HuH-7 (cell line): ENCODE measurements around the gene CRACDL.

Experiments
- DNase-seq: peaks from one replicate; pipeline ENCODE4 v3.0.0; 2011; ENCODE audit warnings: low spot score

CRACDL gene

GRCh38 chr2:98926601-98927000 is 9.4 kb downstream of the CRACDL start:
- no peak for DNase-seq

- no peak for DNase-seq
Measured at GRCh38 chr2:98924910-98925309, 11.1 kb downstream of the CRACDL start.

GRCh38 chr2:98924038-98924830 is 11.8 kb downstream of the CRACDL start:
- no peak for DNase-seq

- DNase-seq = no peak
Measured at GRCh38 chr2:98923244-98923940, 12.6 kb downstream of the CRACDL start.

- DNase-seq = no peak
Measured at GRCh38 chr2:98921062-98921461, 15.0 kb downstream of the CRACDL start.

GRCh38 chr2:98917031-98917471 is 19.0 kb downstream of the CRACDL start:
- DNase-seq = no peak

- DNase-seq = no peak
Measured at GRCh38 chr2:98915751-98916358, 20.2 kb downstream of the CRACDL start.

GRCh38 chr2:98914713-98915580 is 21.1 kb downstream of the CRACDL start:
- no peak for DNase-seq

- no peak for DNase-seq
Measured at GRCh38 chr2:98913916-98914712, 21.9 kb downstream of the CRACDL start.

GRCh38 chr2:98912957-98913915 is 22.8 kb downstream of the CRACDL start:
- DNase-seq = no peak

GRCh38 chr2:98912221-98912851 is 23.7 kb downstream of the CRACDL start:
- no peak for DNase-seq

- peak; percentile 66 for DNase-seq
Measured at GRCh38 chr2:98911376-98912154, 24.5 kb downstream of the CRACDL start.

- DNase-seq = no peak
Measured at GRCh38 chr2:98911126-98911375, 25.0 kb downstream of the CRACDL start.

GRCh38 chr2:98910349-98911125 is 25.5 kb downstream of the CRACDL start:
- DNase-seq = no peak

GRCh38 chr2:98909317-98910211 is 26.5 kb downstream of the CRACDL start:
- DNase-seq = peak; percentile 91

- no peak for DNase-seq
Measured at GRCh38 chr2:98908931-98909316, 27.1 kb downstream of the CRACDL start.
